Naive thymus-derived CD8-positive, alpha-beta T cell (primary cell): ENCODE results near the gene CADPS2. TPM values are rescaled to one million over a fixed set of nuclear protein-coding genes. Genes with fewer than 3 reads are reported as not detected.

ENCODE experiments used
- ATAC-seq, 2 donors: fragments of 150-1000 bp; cut with Tn5 transposase in 1 of 2; sonication (Bioruptor Pico), chemical (Tn5 transposase) in 1 of 2; 1 replicate in 1 of 2; 2 replicates in 1 of 2; pipeline ENCODE4 v1.10.0; 2021; ENCODE audit warnings: mild to moderate bottlenecking in 2 of 2, moderate library complexity in 2 of 2
- POLR2A ChIA-PET: fragments of 350-600 bp; sonication (Branson Sonifier 250); formaldehyde crosslinking; loops from one replicate; lab custom pipeline; 2021; ENCODE audit warnings: antibody characterized with exemption; lab: Charles Lee
- DNase-seq, 10 donors: peaks; one replicate each; pipeline versions ENCODE4 v3.0.0 to v3.0.0-alpha.2; 2020 to 2022
- H3K27ac Mint-ChIP-seq, 10 donors: one replicate each; pipeline ENCODE4 v1.8.0; 2020 to 2022; ENCODE audit warnings: mild to moderate bottlenecking in 10 of 10, mixed read lengths in 10 of 10, moderate library complexity in 4 of 10, inconsistent platforms in 1 of 10
- H3K27me3 Mint-ChIP-seq, 5 donors: one replicate each; pipeline ENCODE4 v1.8.0; 2021 to 2022; ENCODE audit warnings: mixed read lengths in 5 of 5
- H3K36me3 Mint-ChIP-seq, 3 donors: one replicate each; pipeline ENCODE4 v1.8.0; 2020 to 2022; ENCODE audit warnings: mixed read lengths in 3 of 3, mild to moderate bottlenecking in 2 of 3, inconsistent platforms in 1 of 3
- H3K4me1 Mint-ChIP-seq, 4 donors: one replicate each; pipeline ENCODE4 v1.8.0; 2021 to 2022; ENCODE audit warnings: mixed read lengths in 4 of 4
- H3K4me3 Mint-ChIP-seq, 10 donors: one replicate each; pipeline ENCODE4 v1.8.0; 2020 to 2022; ENCODE audit warnings: mild to moderate bottlenecking in 10 of 10, mixed read lengths in 10 of 10, moderate library complexity in 6 of 10, inconsistent platforms in 1 of 10
- H3K9me3 Mint-ChIP-seq, 9 donors: one replicate each; pipeline ENCODE4 v1.8.0; 2020 to 2022; ENCODE audit warnings: mixed read lengths in 9 of 9, mild to moderate bottlenecking in 3 of 9, inconsistent platforms in 1 of 9, moderate library complexity in 1 of 9
- polyA plus RNA-seq, 3 donors: library from polyadenylated mRNA; unstranded; fragments of 300-500 nt; fragmentation: Illumina TruSeq; gene quantifications; one replicate each; pipeline ENCODE4 v1.2.3, GENCODE V29; 2021
- total RNA-seq, 8 experiments: library from RNA in 2 of 8; stranded (reverse) in 2 of 8; gene quantifications; one replicate each; pipeline ENCODE4 v1.2.3 and lab custom pipeline; 2021 to 2026

CADPS2 gene
- not detected for total RNA-seq
- polyA plus RNA-seq: not detected
- 0 to 0.17 (median 0) reads per million in 6 experiments for total RNA-seq (lab: John Stamatoyannopoulos, UW)

GRCh38 chr7:122886357-122887081, at the start of gene CADPS2:
Gene CADPS2, minus strand, starts transcription at chr7:122886460. Its CDS starts 123 bp downstream, at chr7:122886337.
- no peak within 1 kb of the TSS for H3K27ac Mint-ChIP-seq
- H3K9me3 Mint-ChIP-seq: peaks cover 0 to 6% (median 0%) of the 10 kb centered on the region in 9 donors
- peaks cover 0 to 10% (median 6%) of the 10 kb centered on the region in 4 donors for H3K4me1 Mint-ChIP-seq
- POLR2A ChIA-PET: no interaction called here
- DNase-seq (no peak), ATAC-seq (no peak)
- peak within 1 kb of the TSS; percentile 23 to 62 (median 47) for H3K4me3 Mint-ChIP-seq
- peaks cover 26 to 78% (median 54%) of the 10 kb centered on the region in 5 donors for H3K27me3 Mint-ChIP-seq
- no peaks in the 10 kb centered on the region for H3K36me3 Mint-ChIP-seq

GRCh38 chr7:122935620-122936019, 49.4 kb upstream of the CADPS2 start:
- no peak overlapping the region for H3K27ac Mint-ChIP-seq
- ATAC-seq (no peak), DNase-seq (no peak)
- POLR2A ChIA-PET: no interaction called here
- no peaks in the 10 kb centered on the region for H3K27me3 Mint-ChIP-seq
- H3K4me1 Mint-ChIP-seq: no peaks in the 10 kb centered on the region
- H3K36me3 Mint-ChIP-seq: no peaks in the 10 kb centered on the region
- H3K9me3 Mint-ChIP-seq: peaks cover 2 to 17% (median 8%) of the 10 kb centered on the region in 9 donors
- no peak overlapping the region for H3K4me3 Mint-ChIP-seq

- H3K9me3 Mint-ChIP-seq: peaks cover 0 to 17% (median 0%) of the 10 kb centered on the region in 9 donors
- H3K36me3 Mint-ChIP-seq: no peaks in the 10 kb centered on the region
- no peak overlapping the region for H3K4me3 Mint-ChIP-seq
- H3K27ac Mint-ChIP-seq: no peak overlapping the region
- ATAC-seq (no peak), DNase-seq (no peak)
- POLR2A ChIA-PET: no interaction called here
- no peaks in the 10 kb centered on the region for H3K4me1 Mint-ChIP-seq
- no peaks in the 10 kb centered on the region for H3K27me3 Mint-ChIP-seq
Measured at GRCh38 chr7:122919643-122920181, 33.5 kb upstream of the CADPS2 start.

DNA sequence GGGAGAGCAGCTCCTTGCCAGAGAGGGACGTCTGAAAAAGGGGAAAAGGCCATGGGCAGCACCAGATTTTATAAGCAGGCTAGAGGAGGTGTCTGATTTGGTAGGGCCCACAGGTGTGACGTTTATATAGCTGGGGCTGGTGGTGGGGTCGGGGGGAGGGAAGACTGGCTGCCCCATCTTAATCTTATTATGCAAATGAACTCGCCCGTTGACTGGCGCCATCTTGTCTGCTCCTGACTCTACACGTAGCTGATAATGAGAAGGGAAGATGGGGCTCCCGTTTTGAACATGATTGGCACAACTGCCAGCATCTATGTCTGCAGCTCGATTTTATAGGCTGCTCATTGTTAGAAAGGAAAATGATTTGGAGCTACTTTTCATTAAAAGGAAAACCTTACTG, 28.6 kb upstream of the CADPS2 start:
- no peaks in the 10 kb centered on the region for H3K36me3 Mint-ChIP-seq
- no peaks in the 10 kb centered on the region for H3K4me1 Mint-ChIP-seq
- peaks cover 0 to 35% (median 4%) of the 10 kb centered on the region in 9 donors for H3K9me3 Mint-ChIP-seq
- DNase-seq: no peak
- POLR2A ChIA-PET: no interaction called here
- no peak for ATAC-seq
- H3K4me3 Mint-ChIP-seq: no peak overlapping the region
- H3K27ac Mint-ChIP-seq: no peak overlapping the region
- no peaks in the 10 kb centered on the region for H3K27me3 Mint-ChIP-seq

- no peak overlapping the region for H3K4me3 Mint-ChIP-seq
- H3K27me3 Mint-ChIP-seq: no peaks in the 10 kb centered on the region
- no peaks in the 10 kb centered on the region for H3K36me3 Mint-ChIP-seq
- POLR2A ChIA-PET: no interaction called here
- no peaks in the 10 kb centered on the region for H3K4me1 Mint-ChIP-seq
- H3K9me3 Mint-ChIP-seq: peaks cover 0 to 29% (median 4%) of the 10 kb centered on the region in 9 donors
- ATAC-seq (no peak), DNase-seq (no peak)
- no peak overlapping the region for H3K27ac Mint-ChIP-seq
Measured at GRCh38 chr7:122913608-122914007, 27.3 kb upstream of the CADPS2 start.

DNA sequence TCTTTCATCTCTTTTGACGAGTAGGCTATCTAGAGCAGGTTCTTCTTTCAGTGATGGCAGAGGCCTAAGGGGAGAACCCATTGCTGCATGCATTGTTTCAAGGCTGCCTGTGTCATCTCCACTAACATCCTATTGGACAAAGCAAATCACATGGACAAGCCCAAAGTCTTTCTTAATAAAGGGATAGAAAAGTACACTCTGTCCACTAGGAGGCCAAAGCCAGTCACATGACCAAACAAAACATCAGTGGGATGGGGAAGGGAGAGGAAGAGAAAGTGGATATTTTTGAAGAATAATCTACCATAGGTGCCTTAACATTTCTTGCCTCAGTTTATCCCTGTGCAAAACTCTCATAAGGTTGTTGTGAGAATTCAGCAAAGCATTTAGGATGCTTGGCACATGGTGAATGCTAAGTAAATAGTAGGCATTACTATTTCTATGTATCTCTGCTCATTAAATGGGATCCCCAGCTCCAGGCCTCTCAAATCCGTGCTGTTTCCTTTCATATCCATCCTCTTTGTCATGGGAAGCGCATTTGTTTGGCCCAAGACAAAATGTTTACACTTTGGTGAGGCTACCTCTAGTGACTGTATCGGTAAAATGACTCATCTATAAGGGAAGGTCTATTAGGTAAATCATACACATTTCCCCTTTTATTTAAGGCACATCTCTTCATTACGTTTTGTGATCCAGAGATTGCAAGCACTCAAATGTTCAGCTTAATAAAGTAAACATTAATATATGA, 16.7 kb upstream of the CADPS2 start:
- Mint-ChIP-seq H3K27ac (no peak overlapping the region), H3K9me3 (peaks cover 0 to 4% (median 0%) of the 10 kb centered on the region in 9 donors), H3K27me3 (no peaks in the 10 kb centered on the region), H3K4me3 (no peak overlapping the region), H3K4me1 (no peaks in the 10 kb centered on the region), H3K36me3 (no peaks in the 10 kb centered on the region)
- ATAC-seq (no peak), DNase-seq (no peak)
- POLR2A ChIA-PET: no interaction called here

DNA sequence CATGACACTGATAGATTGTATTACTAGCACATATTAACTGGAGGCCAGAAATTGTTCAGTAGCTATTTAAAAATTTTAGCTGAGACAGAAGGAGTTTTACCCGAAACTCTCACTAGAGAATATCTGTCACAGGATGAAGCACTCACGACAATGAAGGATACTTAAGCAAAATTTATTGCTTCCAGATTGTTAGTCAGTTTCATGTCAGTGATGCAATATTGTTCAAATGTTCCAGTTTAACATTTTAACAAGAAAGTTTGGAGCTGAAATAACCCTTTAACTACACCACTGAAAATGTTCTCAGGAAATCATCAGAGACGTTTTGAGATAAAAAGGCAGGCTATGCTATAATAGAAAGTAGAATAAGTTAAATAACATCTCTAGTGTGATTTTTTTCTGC, 15.0 kb upstream of the CADPS2 start:
- no peaks in the 10 kb centered on the region for H3K4me1 Mint-ChIP-seq
- no peaks in the 10 kb centered on the region for H3K27me3 Mint-ChIP-seq
- H3K36me3 Mint-ChIP-seq: no peaks in the 10 kb centered on the region
- ATAC-seq: no peak
- H3K9me3 Mint-ChIP-seq: peaks cover 0 to 4% (median 0%) of the 10 kb centered on the region in 9 donors
- no peak overlapping the region for H3K27ac Mint-ChIP-seq
- no peak for DNase-seq
- POLR2A ChIA-PET: no interaction called here
- no peak overlapping the region for H3K4me3 Mint-ChIP-seq

DNA sequence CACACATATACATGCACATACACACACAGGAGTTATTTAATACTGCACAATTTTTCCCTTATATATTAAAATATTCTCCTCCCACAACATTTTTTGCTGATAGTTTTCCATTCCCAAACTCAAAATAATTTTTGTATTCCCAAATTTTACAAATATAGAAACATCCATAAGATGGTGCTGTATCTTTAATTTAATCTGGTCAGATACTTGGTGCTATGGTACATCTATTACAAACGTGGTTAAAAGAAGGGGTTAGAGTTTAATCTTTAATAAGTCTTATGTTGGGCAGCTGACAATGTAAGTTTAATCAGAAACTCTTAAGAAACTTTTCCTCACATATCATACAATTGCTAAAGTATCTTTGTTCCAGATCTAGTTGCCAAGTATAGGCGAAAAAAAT, 10.2 kb upstream of the CADPS2 start:
- Mint-ChIP-seq H3K4me1 (no peaks in the 10 kb centered on the region), H3K9me3 (peaks cover 0 to 4% (median 0%) of the 10 kb centered on the region in 9 donors), H3K27ac (no peak overlapping the region), H3K27me3 (no peaks in the 10 kb centered on the region), H3K4me3 (no peak overlapping the region), H3K36me3 (no peaks in the 10 kb centered on the region)
- DNase-seq (no peak), ATAC-seq (no peak)
- POLR2A ChIA-PET: no interaction called here

- H3K9me3 Mint-ChIP-seq: peaks cover 0 to 4% (median 0%) of the 10 kb centered on the region in 9 donors
- H3K4me3 Mint-ChIP-seq: no peak overlapping the region
- ATAC-seq (no peak), DNase-seq (no peak)
- no peaks in the 10 kb centered on the region for H3K36me3 Mint-ChIP-seq
- peaks cover 10 to 16% (median 12%) of the 10 kb centered on the region in 5 donors for H3K27me3 Mint-ChIP-seq
- H3K4me1 Mint-ChIP-seq: no peaks in the 10 kb centered on the region
- POLR2A ChIA-PET: no interaction called here
- H3K27ac Mint-ChIP-seq: no peak overlapping the region
Measured at GRCh38 chr7:122893486-122893885, 7.2 kb upstream of the CADPS2 start.

GRCh38 chr7:122889116-122889515, 2.9 kb upstream of the CADPS2 start:
- POLR2A ChIA-PET: no interaction called here
- Mint-ChIP-seq H3K4me1 (peaks cover 0 to 10% (median 6%) of the 10 kb centered on the region in 4 donors), H3K9me3 (peaks cover 0 to 6% (median 0%) of the 10 kb centered on the region in 9 donors), H3K27me3 (peaks cover 23 to 52% (median 41%) of the 10 kb centered on the region in 5 donors), H3K36me3 (no peaks in the 10 kb centered on the region), H3K27ac (no peak overlapping the region), H3K4me3 (no peak overlapping the region)
- DNase-seq (no peak), ATAC-seq (no peak)

DNA sequence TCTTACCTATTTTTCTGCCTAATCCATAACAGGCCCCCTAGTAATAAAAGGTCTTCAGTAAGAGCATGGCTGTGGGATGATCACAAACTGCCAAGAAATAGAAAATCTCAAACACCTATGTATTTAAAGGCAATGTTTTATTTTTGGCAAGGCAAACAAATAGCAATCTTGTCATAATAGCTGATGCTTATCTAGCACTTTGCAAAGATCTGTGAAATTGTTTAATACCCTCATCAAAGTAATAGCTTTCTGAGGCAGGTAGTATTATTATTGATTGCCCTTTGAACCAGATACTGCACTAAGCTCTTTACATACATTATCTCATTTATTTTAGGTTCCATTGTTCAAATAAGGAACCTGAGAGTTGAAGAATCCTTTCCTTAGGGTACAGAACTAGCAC, 1.6 kb upstream of the CADPS2 start:
- peak overlapping the region in 1 of 10 donors; percentile 38 for H3K4me3 Mint-ChIP-seq
- peaks cover 0 to 10% (median 6%) of the 10 kb centered on the region in 4 donors for H3K4me1 Mint-ChIP-seq
- H3K27ac Mint-ChIP-seq: no peak overlapping the region
- H3K27me3 Mint-ChIP-seq: peaks cover 26 to 64% (median 43%) of the 10 kb centered on the region in 5 donors
- no peaks in the 10 kb centered on the region for H3K36me3 Mint-ChIP-seq
- H3K9me3 Mint-ChIP-seq: peaks cover 0 to 6% (median 0%) of the 10 kb centered on the region in 9 donors
- POLR2A ChIA-PET: no interaction called here
- ATAC-seq (no peak), DNase-seq (no peak)

DNA sequence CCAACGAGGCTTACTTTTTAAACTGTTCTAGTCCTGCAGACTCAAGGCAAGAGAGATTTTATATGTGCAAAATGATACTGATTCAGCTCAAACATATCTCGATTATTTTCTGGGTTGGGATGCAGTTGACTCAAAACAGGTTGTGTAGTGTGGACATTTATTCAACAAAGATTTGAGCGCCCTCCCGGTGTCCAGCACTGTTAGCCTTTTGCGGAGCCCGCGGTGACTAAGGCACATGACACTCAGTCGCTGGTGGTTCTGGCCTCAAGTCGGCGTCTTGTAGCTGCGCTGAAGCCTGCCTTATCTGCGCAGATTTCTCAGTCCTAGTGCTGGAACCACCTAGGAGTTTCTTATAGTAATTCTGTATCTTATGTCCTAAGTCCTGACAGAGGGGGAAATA, 938 bp upstream of the CADPS2 start:
- H3K36me3 Mint-ChIP-seq: no peaks in the 10 kb centered on the region
- H3K4me3 Mint-ChIP-seq: peak overlapping the region in 9 of 10 donors; percentile 5 to 62 (median 46)
- POLR2A ChIA-PET: no interaction called here
- peaks cover 0 to 6% (median 0%) of the 10 kb centered on the region in 9 donors for H3K9me3 Mint-ChIP-seq
- peaks cover 26 to 71% (median 48%) of the 10 kb centered on the region in 5 donors for H3K27me3 Mint-ChIP-seq
- DNase-seq (no peak), ATAC-seq (no peak)
- peaks cover 0 to 10% (median 6%) of the 10 kb centered on the region in 4 donors for H3K4me1 Mint-ChIP-seq
- no peak overlapping the region for H3K27ac Mint-ChIP-seq
